GM12875 (cell line): ENCODE data around the gene RAB6C.
"Not testable (repeated sequence)": the region's sequence is repeated elsewhere in the genome, so short reads cannot be mapped to it uniquely, and the experiment has no call there.

Experiments
- H3K4me3 ChIP-seq: one replicate; pipeline ENCODE4 v1.5.1; 2011; ENCODE audit warnings: low read depth, low read length, control low read depth
- CTCF ChIP-seq: IDR thresholded peaks from 2 replicates; pipeline ENCODE4 v1.5.1; 2011; ENCODE audit warnings: low read depth, mild to moderate bottlenecking, control low read depth, inconsistent platforms, low read length, moderate library complexity, borderline replicate concordance; ENCODE audit not compliant: insufficient read depth

RAB6C gene

GRCh38 chr2:130019402-130019801 lies 39.9 kb downstream of the RAB6C start:
- H3K4me3 ChIP-seq: no peak overlapping the region

GRCh38 chr2:130020069-130020468 lies 40.6 kb downstream of the RAB6C start:
- not testable (repeated sequence) for H3K4me3 ChIP-seq

More at GRCh38 chr2:130019402-130019801, 39.9 kb downstream of the RAB6C start:
- TF ChIP-seq CTCF: no peak

- H3K4me3 ChIP-seq: not testable (repeated sequence)
- TF ChIP-seq CTCF: peak; percentile 11; the same call in 1 of the 2 replicates
These were observed 46.5 kb downstream of the RAB6C start for GRCh38 chr2:130025931-130026330.
